Caco-2 (cell line): ENCODE measurements around the gene VSTM2L. TPM values are rescaled to one million over a fixed set of nuclear protein-coding genes. Genes with fewer than 3 reads are reported as not detected.

Experiments used
- BruUV-seq: library from RNA; stranded (reverse); fragments of 400-500 nt; replicated peaks from 2 replicates; lab custom pipeline; 2021; lab: Mats Ljungman, UMichigan
- CTCF ChIA-PET: fragments of 300-600 bp; sonication (Branson Sonifier 250); formaldehyde crosslinking; loops from one replicate; lab custom pipeline; 2022; ENCODE audit warnings: antibody characterized with exemption; lab: Charles Lee
- POLR2A ChIA-PET: fragments of 300-600 bp; sonication (Branson Sonifier 250); formaldehyde crosslinking; loops from one replicate; lab custom pipeline; 2022; ENCODE audit warnings: antibody characterized with exemption; lab: Charles Lee
- DNase-seq, 2 experiments: peaks; one replicate each; pipeline versions ENCODE4 v3.0.0 to v3.0.0-alpha.2; 2020 to 2022
- H3K27me3 ChIP-seq: replicated peaks from 2 replicates; pipeline ENCODE4 v1.6.0; 2011; ENCODE audit warnings: low read length; ENCODE audit not compliant: control insufficient read depth, insufficient read depth
- H3K36me3 ChIP-seq: 2 replicates; pipeline ENCODE4 v1.5.1; 2011; ENCODE audit warnings: low read length; ENCODE audit not compliant: control insufficient read depth, insufficient read depth
- H3K4me1 ChIP-seq: fragments of 250-450 bp; sonication (Bioruptor Pico); 2 replicates; pipeline ENCODE4 v1.5.1; 2020; ENCODE audit warnings: mild to moderate bottlenecking
- H3K4me3 ChIP-seq: 2 replicates; pipeline ENCODE4 v1.5.1; 2011; ENCODE audit warnings: low read depth, mild to moderate bottlenecking, control low read depth, low read length
- H3K9me3 ChIP-seq: fragments of 250-450 bp; sonication (Bioruptor Pico); 2 replicates; pipeline ENCODE4 v1.5.1; 2020; ENCODE audit warnings: mild to moderate bottlenecking, moderate library complexity
- H3K27ac Mint-ChIP-seq: one replicate; pipeline ENCODE4 v1.8.0; 2022; ENCODE audit warnings: mixed read lengths; ENCODE audit not compliant: unreplicated experiment
- H3K27me3 Mint-ChIP-seq: one replicate; pipeline ENCODE4 v1.8.0; 2022; ENCODE audit warnings: mixed read lengths; ENCODE audit not compliant: insufficient read depth, unreplicated experiment
- H3K36me3 Mint-ChIP-seq: one replicate; pipeline ENCODE4 v1.8.0; 2022; ENCODE audit warnings: mild to moderate bottlenecking, mixed read lengths; ENCODE audit not compliant: insufficient read depth, unreplicated experiment
- H3K4me1 Mint-ChIP-seq: one replicate; pipeline ENCODE4 v1.8.0; 2022; ENCODE audit warnings: low read depth, mixed read lengths; ENCODE audit not compliant: unreplicated experiment
- H3K4me3 Mint-ChIP-seq: one replicate; pipeline ENCODE4 v1.8.0; 2022; ENCODE audit warnings: mild to moderate bottlenecking, moderate library complexity, mixed read lengths; ENCODE audit not compliant: unreplicated experiment
- H3K9me3 Mint-ChIP-seq: one replicate; pipeline ENCODE4 v1.8.0; 2022; ENCODE audit warnings: mixed read lengths; ENCODE audit not compliant: unreplicated experiment
- intact Hi-C: fragments of 100-400 bp; cut with micrococcal nuclease; formaldehyde crosslinking; loops from one replicate; pipeline ENCODE4 v1.10.0; 2022; ENCODE audit not compliant: unreplicated experiment
- total RNA-seq: library from RNA; stranded (reverse); gene quantifications from 2 replicates; pipeline ENCODE4 v1.2.3, GENCODE V29; 2022
- TF ChIP-seq, protein P1 (sequence below), 2 experiments: fragments of 200-600 bp in 1 of 2; IDR thresholded peaks; 1 replicate in 1 of 2; 2 replicates in 1 of 2; pipeline versions ENCODE4 v1.5.1 to v1.8.0; 2011 to 2022; ENCODE audit warnings: antibody characterized with exemption in 1 of 2, control low read depth in 1 of 2, inconsistent platforms in 1 of 2, low read depth in 1 of 2, low read length in 1 of 2, mild to moderate bottlenecking in 1 of 2, moderate library complexity in 1 of 2; ENCODE audit not compliant: insufficient read depth in 1 of 2, severe bottlenecking in 1 of 2, unreplicated experiment in 1 of 2

Gene VSTM2L
- total RNA-seq, 1 experiment from 2014 or later = not detected

- no peaks in the 10 kb centered on the region for H3K4me1 Mint-ChIP-seq
- peaks cover 6% of the 10 kb centered on the region for H3K36me3 ChIP-seq
- ChIA-PET CTCF (no interaction called here), POLR2A (no interaction called here)
- BruUV-seq = no TSS peak
- no peak overlapping the region for H3K4me3 ChIP-seq
- no peak overlapping the region for H3K4me3 Mint-ChIP-seq
- TF ChIP-seq, protein P1, sequence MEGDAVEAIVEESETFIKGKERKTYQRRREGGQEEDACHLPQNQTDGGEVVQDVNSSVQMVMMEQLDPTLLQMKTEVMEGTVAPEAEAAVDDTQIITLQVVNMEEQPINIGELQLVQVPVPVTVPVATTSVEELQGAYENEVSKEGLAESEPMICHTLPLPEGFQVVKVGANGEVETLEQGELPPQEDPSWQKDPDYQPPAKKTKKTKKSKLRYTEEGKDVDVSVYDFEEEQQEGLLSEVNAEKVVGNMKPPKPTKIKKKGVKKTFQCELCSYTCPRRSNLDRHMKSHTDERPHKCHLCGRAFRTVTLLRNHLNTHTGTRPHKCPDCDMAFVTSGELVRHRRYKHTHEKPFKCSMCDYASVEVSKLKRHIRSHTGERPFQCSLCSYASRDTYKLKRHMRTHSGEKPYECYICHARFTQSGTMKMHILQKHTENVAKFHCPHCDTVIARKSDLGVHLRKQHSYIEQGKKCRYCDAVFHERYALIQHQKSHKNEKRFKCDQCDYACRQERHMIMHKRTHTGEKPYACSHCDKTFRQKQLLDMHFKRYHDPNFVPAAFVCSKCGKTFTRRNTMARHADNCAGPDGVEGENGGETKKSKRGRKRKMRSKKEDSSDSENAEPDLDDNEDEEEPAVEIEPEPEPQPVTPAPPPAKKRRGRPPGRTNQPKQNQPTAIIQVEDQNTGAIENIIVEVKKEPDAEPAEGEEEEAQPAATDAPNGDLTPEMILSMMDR (IDR thresholded peaks at IDR 0.05; ENCODE audit: insufficient read depth in 1 of 2, low read depth in 1 of 2, low read length in 1 of 2, severe bottlenecking in 1 of 2, unreplicated experiment in 1 of 2) = no peak
- H3K9me3 ChIP-seq = no peaks in the 10 kb centered on the region
- H3K9me3 Mint-ChIP-seq = no peaks in the 10 kb centered on the region
- H3K36me3 Mint-ChIP-seq = peaks cover 7% of the 10 kb centered on the region
- H3K27me3 Mint-ChIP-seq = no peaks in the 10 kb centered on the region
- intact Hi-C loops = no loop called here
- no peak overlapping the region for H3K27ac Mint-ChIP-seq
- no peaks in the 10 kb centered on the region for H3K27me3 ChIP-seq
- H3K4me1 ChIP-seq = no peaks in the 10 kb centered on the region
- DNase-seq = no peak
Observed at GRCh38 chr20:37868851-37869333, 34.0 kb upstream of the VSTM2L start.

DNA sequence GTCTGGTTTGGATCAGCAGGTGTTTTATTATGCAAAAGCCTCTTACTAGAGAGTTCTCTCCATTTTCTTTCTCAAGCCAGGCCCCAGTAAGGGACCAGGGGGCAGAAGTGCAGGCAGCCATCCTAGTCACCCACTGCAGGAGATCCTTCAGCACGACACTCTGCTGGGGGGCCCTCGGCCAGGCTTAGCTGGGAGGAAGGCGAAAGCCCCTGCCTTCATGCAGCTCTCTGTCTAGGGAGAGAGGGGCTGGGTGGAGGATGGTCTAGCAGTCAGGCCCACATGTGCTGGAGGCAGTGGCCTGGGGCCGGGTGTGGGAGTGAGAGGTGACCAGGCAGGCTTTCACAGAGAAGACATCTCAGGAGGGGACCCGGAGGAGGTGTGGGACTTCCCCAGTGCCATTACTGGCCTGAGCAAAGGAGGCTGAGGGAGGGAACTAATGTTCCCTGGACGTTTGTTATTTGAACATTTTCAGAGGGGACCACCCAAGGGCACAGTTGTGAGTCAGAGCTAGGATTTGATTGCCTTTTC lies 33.5 kb upstream of the VSTM2L start:
- DNase-seq = no peak
- no peak overlapping the region for H3K4me3 Mint-ChIP-seq
- H3K4me1 Mint-ChIP-seq = no peaks in the 10 kb centered on the region
- intact Hi-C loops = no loop called here
- Histone ChIP-seq H3K36me3 (peaks cover 7% of the 10 kb centered on the region), H3K27me3 (no peaks in the 10 kb centered on the region), H3K9me3 (no peaks in the 10 kb centered on the region), H3K4me3 (no peak overlapping the region), H3K4me1 (no peaks in the 10 kb centered on the region)
- TF ChIP-seq, protein P1 (IDR thresholded peaks at IDR 0.05; ENCODE audit: insufficient read depth in 1 of 2, low read depth in 1 of 2, low read length in 1 of 2, severe bottlenecking in 1 of 2, unreplicated experiment in 1 of 2) = no peak
- peaks cover 7% of the 10 kb centered on the region for H3K36me3 Mint-ChIP-seq
- POLR2A ChIA-PET = no interaction called here
- no peaks in the 10 kb centered on the region for H3K27me3 Mint-ChIP-seq
- no peaks in the 10 kb centered on the region for H3K9me3 Mint-ChIP-seq
- no peak overlapping the region for H3K27ac Mint-ChIP-seq
- no TSS peak for BruUV-seq
- CTCF ChIA-PET = no interaction called here

- peak overlapping the region; percentile 1 for H3K27ac Mint-ChIP-seq
- no peaks in the 10 kb centered on the region for H3K9me3 Mint-ChIP-seq
- H3K36me3 ChIP-seq = peaks cover 7% of the 10 kb centered on the region; the same call in 1 of the 2 replicates
- no TSS peak for BruUV-seq
- no peak overlapping the region for H3K4me3 ChIP-seq
- no peaks in the 10 kb centered on the region for H3K4me1 Mint-ChIP-seq
- no peak overlapping the region for H3K4me3 Mint-ChIP-seq
- H3K4me1 ChIP-seq = no peaks in the 10 kb centered on the region
- H3K9me3 ChIP-seq = no peaks in the 10 kb centered on the region
- intact Hi-C loops = no loop called here
- POLR2A ChIA-PET = no interaction called here
- CTCF ChIA-PET = no interaction called here
- H3K27me3 Mint-ChIP-seq = no peaks in the 10 kb centered on the region
- peaks cover 7% of the 10 kb centered on the region for H3K36me3 Mint-ChIP-seq
- TF ChIP-seq, protein P1 (IDR thresholded peaks at IDR 0.05; ENCODE audit: insufficient read depth in 1 of 2, low read depth in 1 of 2, low read length in 1 of 2, severe bottlenecking in 1 of 2, unreplicated experiment in 1 of 2) = no peak
- no peaks in the 10 kb centered on the region for H3K27me3 ChIP-seq
- DNase-seq = no peak
Observed at GRCh38 chr20:37870294-37870693, 32.6 kb upstream of the VSTM2L start.
